ENCODE data around the gene TSEN34. TPM values are rescaled to one million over a fixed set of nuclear protein-coding genes. Genes with fewer than 3 reads are reported as not detected.
A peak's percentile ranks its signal among the peaks of the same experiment; 100 is the strongest.

The TSEN34 gene
- total RNA-seq, 1 experiment from 2014 or later = 32.0 TPM

GRCh38 chr19:54191011-54191810, at the start of gene TSEN34 (continued):
- TF ChIP-seq ZNF138 (CRISPR knock-in tag; conservative IDR thresholded peaks at IDR 0.05) (no peak), ZMAT4 (CRISPR knock-in tag; IDR thresholded peaks at IDR 0.05) (no peak), ZNF219 (CRISPR knock-in tag; IDR thresholded peaks at IDR 0.05; ENCODE audit: borderline replicate concordance) (no peak), OVOL2 (CRISPR knock-in tag; IDR thresholded peaks at IDR 0.05; ENCODE audit: borderline replicate concordance) (no peak), CREM (CRISPR knock-in tag; IDR thresholded peaks at IDR 0.05) (peak; percentile 41; the same call in 1 of the 2 replicates), FOXP1 (CRISPR knock-in tag; IDR thresholded peaks at IDR 0.05; ENCODE audit: borderline replicate concordance) (peak; percentile 85), FOXP4 (CRISPR knock-in tag; IDR thresholded peaks at IDR 0.05) (peak; percentile 9; the same call in 1 of the 2 replicates), JUN (CRISPR knock-in tag; IDR thresholded peaks at IDR 0.05) (0 out of 2 replicates have a peak, but pooled peaks have one; percentile 49), NFATC4 (CRISPR knock-in tag; IDR thresholded peaks at IDR 0.05) (no peak), JAZF1 (CRISPR knock-in tag; IDR thresholded peaks at IDR 0.05) (no peak), E2F1 (CRISPR knock-in tag; IDR thresholded peaks at IDR 0.05) (0 out of 2 replicates have a peak, but pooled peaks have one; percentile 46), PREB (CRISPR knock-in tag; IDR thresholded peaks at IDR 0.05; ENCODE audit: borderline replicate concordance) (no peak), NFE2L1 (CRISPR knock-in tag; IDR thresholded peaks at IDR 0.05) (no peak), E2F4 (CRISPR knock-in tag; IDR thresholded peaks at IDR 0.05; ENCODE audit: borderline replicate concordance, low read depth) (0 out of 2 replicates have a peak, but pooled peaks have one; percentile 22), RELA (CRISPR knock-in tag; IDR thresholded peaks at IDR 0.05; ENCODE audit: borderline replicate concordance) (peak; percentile 59; the same call in 1 of the 2 replicates)

- Mint-ChIP-seq H3K36me3 (peaks cover 44% of the 10 kb centered on the region), H3K27ac (no peak overlapping the region), H3K4me1 (peaks cover 20% of the 10 kb centered on the region), H3K9me3 (no peaks in the 10 kb centered on the region), H3K27me3 (ENCODE audit: low read depth) (no peaks in the 10 kb centered on the region; the same call in 1 of the 2 replicates), H3K4me3 (no peak overlapping the region)
- POLR2A ChIA-PET = interaction anchor here (0.6 kb wide), 1 partner anchor 47 kb away, joined by 3 read pairs; no protein-coding TSS in a partner anchor
- ATAC-seq (no peak), DNase-seq (ENCODE audit: low spot score) (no peak)
- CTCF ChIA-PET = no interaction called here
- TF ChIP-seq PRDM15 (CRISPR knock-in tag; IDR thresholded peaks at IDR 0.05) = no peak
- no peak for TF ChIP-seq KAT7 (CRISPR knock-in tag; IDR thresholded peaks at IDR 0.05; ENCODE audit: borderline replicate concordance)
- TF ChIP-seq E2F5 (CRISPR knock-in tag; IDR thresholded peaks at IDR 0.05) = no peak
- no peak for TF ChIP-seq ZNF532 (CRISPR knock-in tag; IDR thresholded peaks at IDR 0.05; ENCODE audit: borderline replicate concordance)
- no peak for TF ChIP-seq ETV6 (CRISPR knock-in tag; IDR thresholded peaks at IDR 0.05)
These were observed 49.8 kb upstream of the TSEN34 start for GRCh38 chr19:54141356-54141755.
